GM19240 (cell line): Measurements from ENCODE around the gene COL4A2.

Source experiments
- DNase-seq: peaks from one replicate; pipeline ENCODE4 v3.0.0; 2011; ENCODE audit warnings: low spot score; ENCODE audit not compliant: insufficient read length

The COL4A2 gene

GRCh38 chr13:110416131-110417025, 109.3 kb downstream of the COL4A2 start:
- DNase-seq = no peak

- DNase-seq = no peak
Observed at GRCh38 chr13:110418944-110419343, 111.9 kb downstream of the COL4A2 start.

- DNase-seq = no peak
Observed at GRCh38 chr13:110419381-110419791, 112.3 kb downstream of the COL4A2 start.

GRCh38 chr13:110419946-110420345, 112.9 kb downstream of the COL4A2 start:
- DNase-seq = no peak

GRCh38 chr13:110420626-110421025, 113.5 kb downstream of the COL4A2 start:
- no peak for DNase-seq

GRCh38 chr13:110421061-110421460, 114.0 kb downstream of the COL4A2 start:
- DNase-seq = no peak

- DNase-seq = no peak
Observed at GRCh38 chr13:110421696-110422385, 114.8 kb downstream of the COL4A2 start.

GRCh38 chr13:110422913-110423688, 116.0 kb downstream of the COL4A2 start:
- no peak for DNase-seq

- DNase-seq = no peak
Observed at GRCh38 chr13:110423689-110424302, 116.7 kb downstream of the COL4A2 start.

- no peak for DNase-seq
Observed at GRCh38 chr13:110424569-110425443, 117.7 kb downstream of the COL4A2 start.

- DNase-seq = no peak
Observed at GRCh38 chr13:110425444-110425780, 118.3 kb downstream of the COL4A2 start.

GRCh38 chr13:110426735-110427134, 119.7 kb downstream of the COL4A2 start:
- no peak for DNase-seq

GRCh38 chr13:110428313-110428712, 121.2 kb downstream of the COL4A2 start:
- DNase-seq = no peak

GRCh38 chr13:110430391-110431336, 123.6 kb downstream of the COL4A2 start:
- DNase-seq = no peak

GRCh38 chr13:110431425-110432294, 124.6 kb downstream of the COL4A2 start:
- no peak for DNase-seq

GRCh38 chr13:110432522-110432921, 125.4 kb downstream of the COL4A2 start:
- DNase-seq = no peak

GRCh38 chr13:110433014-110433413, 125.9 kb downstream of the COL4A2 start:
- DNase-seq = no peak

- DNase-seq = no peak
Observed at GRCh38 chr13:110434629-110435028, 127.5 kb downstream of the COL4A2 start.
